ENCODE data around the gene URB2.

DNA sequence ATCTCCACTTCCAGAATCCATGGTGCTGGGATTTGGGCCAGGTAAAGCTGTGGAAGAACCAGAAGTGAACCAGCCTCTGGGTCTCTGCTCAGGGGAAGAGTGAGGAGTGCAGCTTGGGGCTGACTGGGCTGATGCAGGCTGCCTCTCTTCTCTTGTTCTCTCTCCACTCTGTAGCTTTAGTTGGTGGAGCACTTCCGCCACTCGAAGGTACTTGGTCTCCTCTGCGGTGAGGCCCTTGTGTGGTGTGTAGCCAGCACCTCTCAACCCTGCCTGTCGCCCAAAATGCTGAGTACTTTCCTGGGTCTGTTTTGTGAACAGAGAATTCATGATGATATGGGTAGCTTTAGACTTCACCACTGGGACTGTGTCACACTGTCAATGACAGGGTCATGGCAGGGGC lies 63.2 kb downstream of the URB2 start:
- TF ChIP-seq, protein P1, sequence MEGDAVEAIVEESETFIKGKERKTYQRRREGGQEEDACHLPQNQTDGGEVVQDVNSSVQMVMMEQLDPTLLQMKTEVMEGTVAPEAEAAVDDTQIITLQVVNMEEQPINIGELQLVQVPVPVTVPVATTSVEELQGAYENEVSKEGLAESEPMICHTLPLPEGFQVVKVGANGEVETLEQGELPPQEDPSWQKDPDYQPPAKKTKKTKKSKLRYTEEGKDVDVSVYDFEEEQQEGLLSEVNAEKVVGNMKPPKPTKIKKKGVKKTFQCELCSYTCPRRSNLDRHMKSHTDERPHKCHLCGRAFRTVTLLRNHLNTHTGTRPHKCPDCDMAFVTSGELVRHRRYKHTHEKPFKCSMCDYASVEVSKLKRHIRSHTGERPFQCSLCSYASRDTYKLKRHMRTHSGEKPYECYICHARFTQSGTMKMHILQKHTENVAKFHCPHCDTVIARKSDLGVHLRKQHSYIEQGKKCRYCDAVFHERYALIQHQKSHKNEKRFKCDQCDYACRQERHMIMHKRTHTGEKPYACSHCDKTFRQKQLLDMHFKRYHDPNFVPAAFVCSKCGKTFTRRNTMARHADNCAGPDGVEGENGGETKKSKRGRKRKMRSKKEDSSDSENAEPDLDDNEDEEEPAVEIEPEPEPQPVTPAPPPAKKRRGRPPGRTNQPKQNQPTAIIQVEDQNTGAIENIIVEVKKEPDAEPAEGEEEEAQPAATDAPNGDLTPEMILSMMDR (IDR thresholded peaks at IDR 0.05), result no peak
- no peak for TF ChIP-seq POLR2A (IDR thresholded peaks at IDR 0.05)
